ENCODE data around the gene IKBKG.
"Not testable (repeated sequence)": the region's sequence is repeated elsewhere in the genome, so short reads cannot be mapped to it uniquely, and the experiment has no call there.

IKBKG gene

GRCh38 chrX:154547245-154548027, at the start of gene IKBKG:
IKBKG (plus strand) TSS chrX:154547620; CDS start chrX:154552003, 4,383 bp downstream.
- peak; percentile 86 for DNase-seq (ENCODE audit: low spot score)

- not testable (repeated sequence) for DNase-seq (ENCODE audit: low spot score)
Observed at GRCh38 chrX:154501423-154501822, 46.0 kb upstream of the IKBKG start.

- no peak for DNase-seq (ENCODE audit: low spot score)
Observed at GRCh38 chrX:154502098-154502497, 45.3 kb upstream of the IKBKG start.

- no peak for DNase-seq (ENCODE audit: low spot score)
Observed at GRCh38 chrX:154502989-154503388, 44.4 kb upstream of the IKBKG start.

- DNase-seq (ENCODE audit: low spot score) = no peak
Observed at GRCh38 chrX:154505734-154506133, 41.7 kb upstream of the IKBKG start.

- DNase-seq (ENCODE audit: low spot score) = no peak
Observed at GRCh38 chrX:154506483-154507332, 40.7 kb upstream of the IKBKG start.

GRCh38 chrX:154507673-154508383, 39.6 kb upstream of the IKBKG start:
- DNase-seq (ENCODE audit: low spot score) = no peak

- no peak for DNase-seq (ENCODE audit: low spot score)
Observed at GRCh38 chrX:154508384-154508745, 39.1 kb upstream of the IKBKG start.

GRCh38 chrX:154509455-154509854, 38.0 kb upstream of the IKBKG start:
- no peak for DNase-seq (ENCODE audit: low spot score)

GRCh38 chrX:154511761-154512160, 35.7 kb upstream of the IKBKG start:
- no peak for DNase-seq (ENCODE audit: low spot score)

- no peak for DNase-seq (ENCODE audit: low spot score)
Observed at GRCh38 chrX:154512879-154513553, 34.4 kb upstream of the IKBKG start.

- no peak for DNase-seq (ENCODE audit: low spot score)
Observed at GRCh38 chrX:154513716-154514115, 33.7 kb upstream of the IKBKG start.

GRCh38 chrX:154515090-154515965, 32.1 kb upstream of the IKBKG start:
- DNase-seq (ENCODE audit: low spot score) = no peak

- DNase-seq (ENCODE audit: low spot score) = peak; percentile 80
Observed at GRCh38 chrX:154515966-154516655, 31.3 kb upstream of the IKBKG start, which contains the start of gene FAM3A. FAM3A (minus strand) TSS chrX:154516232; CDS start chrX:154515772, 460 bp downstream.

GRCh38 chrX:154516656-154517100, 30.7 kb upstream of the IKBKG start:
- no peak for DNase-seq (ENCODE audit: low spot score)

GRCh38 chrX:154517101-154517781, 30.2 kb upstream of the IKBKG start:
- DNase-seq (ENCODE audit: low spot score) = no peak

- DNase-seq (ENCODE audit: low spot score) = no peak
Observed at GRCh38 chrX:154519389-154519788, 28.0 kb upstream of the IKBKG start.

- DNase-seq (ENCODE audit: low spot score) = no peak
Observed at GRCh38 chrX:154525606-154526490, 21.6 kb upstream of the IKBKG start.

All from iPS-NIHi11 (cell line).